Measurements from ENCODE around the gene ISG15.

- TF ChIP-seq CTCF (IDR thresholded peaks at IDR 0.05): no peak
- TF ChIP-seq POLR2A (IDR thresholded peaks at IDR 0.05): no peak
These were observed 47.7 kb upstream of the ISG15 start for GRCh38 chr1:965526-966134.

Measured in body of pancreas (tissue), 4 donors.